DND-41 (cell line): ENCODE measurements around the gene WHRN.

ENCODE experiments used
- ATAC-seq: fragments of 200-7000 bp; cut with Tn5 transposase; 3 replicates; pipeline ENCODE4 v1.9.1; 2021; ENCODE audit warnings: low read depth; ENCODE audit not compliant: insufficient read depth
- DNase-seq: peaks from one replicate; pipeline ENCODE4 v3.0.0-alpha.2; 2020
- H2AFZ ChIP-seq: 2 replicates; pipeline ENCODE4 v1.6.0; 2012; ENCODE audit warnings: low read depth, low read length
- H3K27ac ChIP-seq: 2 replicates; pipeline ENCODE4 v1.5.1; 2012; ENCODE audit warnings: low read length, inconsistent platforms
- H3K27me3 ChIP-seq: fragments of 200-600 bp; sonication (generic); 2 replicates; pipeline ENCODE4 v1.6.0; 2012; ENCODE audit warnings: low read length, mild to moderate bottlenecking, inconsistent platforms; ENCODE audit not compliant: insufficient read depth, poor library complexity
- H3K36me3 ChIP-seq: 2 replicates; pipeline ENCODE4 v1.5.1; 2012; ENCODE audit warnings: low read length, inconsistent platforms; ENCODE audit not compliant: insufficient read depth
- H3K4me1 ChIP-seq: 2 replicates; pipeline ENCODE4 v1.5.1; 2012; ENCODE audit warnings: mild to moderate bottlenecking, low read length; ENCODE audit not compliant: insufficient read depth
- H3K4me2 ChIP-seq: 2 replicates; pipeline ENCODE4 v1.6.0; 2012; ENCODE audit warnings: mild to moderate bottlenecking, moderate library complexity, low read length, inconsistent platforms; ENCODE audit not compliant: insufficient read depth
- H3K4me3 ChIP-seq, 2 experiments: fragments of 200-600 bp in 1 of 2; shearing (Covaris generic) in 1 of 2; 2 replicates each; pipeline ENCODE4 v1.5.1; 2012 to 2016; ENCODE audit warnings: inconsistent platforms in 2 of 2, low read length in 2 of 2, mild to moderate bottlenecking in 2 of 2, low read depth in 1 of 2, moderate library complexity in 1 of 2
- H3K79me2 ChIP-seq: 2 replicates; pipeline ENCODE4 v1.6.0; 2012; ENCODE audit warnings: low read length, inconsistent platforms; ENCODE audit not compliant: insufficient read depth
- H3K9ac ChIP-seq: 2 replicates; pipeline ENCODE4 v1.6.0; 2012; ENCODE audit warnings: low read depth, mild to moderate bottlenecking, inconsistent platforms, low read length, moderate library complexity
- H3K9me3 ChIP-seq: 2 replicates; pipeline ENCODE4 v1.5.1; 2012; ENCODE audit warnings: low read length, moderate library complexity, mild to moderate bottlenecking, inconsistent platforms; ENCODE audit not compliant: insufficient read depth, severe bottlenecking
- H4K20me1 ChIP-seq: 2 replicates; pipeline ENCODE4 v1.6.0; 2012; ENCODE audit warnings: low read length; ENCODE audit not compliant: insufficient read depth
- CTCF ChIP-seq: IDR thresholded peaks from 2 replicates; pipeline ENCODE4 v1.5.1; 2012; ENCODE audit warnings: borderline replicate concordance, low read length, moderate library complexity, mild to moderate bottlenecking; ENCODE audit not compliant: poor library complexity, severe bottlenecking; ENCODE audit errors: extremely low read depth
- EZH2 ChIP-seq: IDR thresholded peaks from 3 replicates; pipeline ENCODE4 v1.6.1; 2012; ENCODE audit warnings: borderline replicate concordance, low read depth, mild to moderate bottlenecking, moderate library complexity, low read length, inconsistent platforms; ENCODE audit not compliant: severe bottlenecking

WHRN gene

DNA sequence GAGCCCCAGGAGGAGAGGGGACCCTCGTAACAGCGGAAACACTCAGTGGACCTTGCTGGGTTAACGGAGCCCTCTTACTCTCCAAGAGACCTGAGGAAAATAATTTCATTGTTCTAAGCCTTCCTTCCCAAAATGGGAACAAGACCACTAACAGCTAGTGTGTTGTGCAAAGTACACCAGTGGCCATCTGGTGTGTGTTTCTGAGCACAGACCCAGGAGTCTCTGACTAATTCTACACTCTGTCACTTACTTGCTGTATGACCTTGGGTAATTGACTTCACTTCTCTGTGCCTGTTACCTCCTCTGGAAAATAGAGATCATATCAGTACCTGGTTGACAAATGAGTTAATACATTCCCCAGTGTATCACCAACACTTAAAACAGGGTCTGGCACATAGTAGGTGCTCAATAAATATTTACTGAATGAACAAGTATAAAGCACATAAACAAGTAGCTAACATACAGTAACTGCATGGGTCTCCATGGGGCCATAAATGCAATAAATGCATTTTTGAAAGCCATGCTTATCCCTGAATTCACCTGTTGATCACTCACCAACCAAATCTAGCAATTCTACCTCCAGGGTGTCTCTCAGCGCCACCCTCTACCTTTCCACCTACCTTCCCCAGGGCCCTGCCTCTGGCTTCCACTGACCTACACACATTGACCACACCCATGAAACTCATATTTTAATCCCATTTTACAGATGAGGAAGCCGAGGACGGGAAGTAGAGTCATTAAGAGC, 72.8 kb downstream of the WHRN start:
- ATAC-seq (no peak), DNase-seq (no peak)
- Histone ChIP-seq H3K4me1 (no peaks in the 10 kb centered on the region), H3K4me3 (no peak overlapping the region), H2AFZ (no peak overlapping the region), H3K27ac (no peak overlapping the region), H3K9me3 (no peaks in the 10 kb centered on the region), H3K79me2 (no peaks in the 10 kb centered on the region), H3K9ac (no peak overlapping the region), H3K36me3 (no peaks in the 10 kb centered on the region), H3K27me3 (peaks cover 5% of the 10 kb centered on the region), H4K20me1 (no peaks in the 10 kb centered on the region), H3K4me2 (no peak overlapping the region)
- no peak for TF ChIP-seq CTCF

- Histone ChIP-seq H3K4me3 (no peak overlapping the region), H3K27me3 (peaks cover 5% of the 10 kb centered on the region), H3K4me1 (no peaks in the 10 kb centered on the region), H3K36me3 (no peaks in the 10 kb centered on the region), H3K9ac (no peak overlapping the region), H3K4me2 (no peak overlapping the region), H4K20me1 (no peaks in the 10 kb centered on the region), H3K9me3 (no peaks in the 10 kb centered on the region), H2AFZ (no peak overlapping the region), H3K79me2 (no peaks in the 10 kb centered on the region), H3K27ac (no peak overlapping the region)
- no peak for TF ChIP-seq EZH2
- no peak for TF ChIP-seq CTCF
- ATAC-seq (no peak), DNase-seq (no peak)
Measured at GRCh38 chr9:114431770-114432169, 73.5 kb downstream of the WHRN start.

- no peak for DNase-seq
- no peaks in the 10 kb centered on the region for H3K4me1 ChIP-seq
- ATAC-seq, result no peak
- no peak overlapping the region for H3K9ac ChIP-seq
- H3K36me3 ChIP-seq, result no peaks in the 10 kb centered on the region
- H3K4me2 ChIP-seq, result no peak overlapping the region
- peaks cover 5% of the 10 kb centered on the region for H3K27me3 ChIP-seq
- no peak overlapping the region for H3K4me3 ChIP-seq
- no peak overlapping the region for H3K27ac ChIP-seq
- H3K79me2 ChIP-seq, result no peaks in the 10 kb centered on the region
- no peak overlapping the region for H2AFZ ChIP-seq
- TF ChIP-seq EZH2 (no peak), CTCF (no peak)
- H4K20me1 ChIP-seq, result no peaks in the 10 kb centered on the region
- no peaks in the 10 kb centered on the region for H3K9me3 ChIP-seq
Measured at GRCh38 chr9:114431003-114431402, 74.3 kb downstream of the WHRN start.
